Neural cell (in vitro differentiated cells): ENCODE results near the gene CDYL. TPM values are rescaled to one million over a fixed set of nuclear protein-coding genes. Genes with fewer than 3 reads are reported as not detected.

ENCODE experiments used
- H2AFZ ChIP-seq: fragments of 200-600, 300-800 bp; sonication (generic), shearing (Covaris generic); 2 replicates; pipeline ENCODE4 v1.6.0; 2014; ENCODE audit warnings: low read depth, mild to moderate bottlenecking, antibody characterized with exemption, low read length, moderate library complexity
- H3F3A ChIP-seq: fragments of 200-600 bp; shearing (Covaris generic); 2 replicates; pipeline ENCODE4 v1.6.1; 2016; ENCODE audit warnings: mild to moderate bottlenecking, moderate library complexity, mixed read lengths, antibody characterized with exemption, low read length; ENCODE audit not compliant: insufficient read depth, poor library complexity, severe bottlenecking
- H3K27ac ChIP-seq: fragments of 200-600, 300-800 bp; sonication (generic), shearing (Covaris generic); 2 replicates; pipeline ENCODE4 v1.5.1; 2014; ENCODE audit warnings: mild to moderate bottlenecking, low read length, moderate library complexity
- H3K27me3 ChIP-seq: fragments of 300-800, 200-600 bp; sonication (generic), shearing (Covaris generic); 2 replicates; pipeline ENCODE4 v1.6.0; 2014; ENCODE audit warnings: mild to moderate bottlenecking, low read depth, low read length, moderate library complexity; ENCODE audit not compliant: insufficient read depth
- H3K36me3 ChIP-seq: fragments of 300-800, 200-600 bp; sonication (generic), shearing (Covaris generic); 2 replicates; pipeline ENCODE4 v1.5.1; 2014; ENCODE audit warnings: mild to moderate bottlenecking, antibody characterized with exemption, low read length, moderate library complexity; ENCODE audit not compliant: insufficient read depth
- H3K4me2 ChIP-seq: fragments of 300-800, 200-600 bp; sonication (generic), shearing (Covaris generic); 2 replicates; pipeline ENCODE4 v1.6.0; 2014; ENCODE audit warnings: mild to moderate bottlenecking, low read length
- H3K4me3 ChIP-seq: fragments of 300-800, 200-600 bp; sonication (generic), shearing (Covaris generic); 2 replicates; pipeline ENCODE4 v1.5.1; 2014; ENCODE audit warnings: mild to moderate bottlenecking, low read length, moderate library complexity
- H3K79me2 ChIP-seq: fragments of 200-600 bp; shearing (Covaris generic); replicated peaks from 2 replicates; pipeline ENCODE4 v1.6.0; 2014; ENCODE audit warnings: mild to moderate bottlenecking, low read length, moderate library complexity; ENCODE audit not compliant: insufficient read depth
- H3K9ac ChIP-seq: fragments of 300-800, 200-600 bp; sonication (generic), shearing (Covaris generic); 2 replicates; pipeline ENCODE4 v1.6.1; 2016; ENCODE audit warnings: mild to moderate bottlenecking, low read length, mixed read lengths
- H3K9me2 ChIP-seq: fragments of 200-600 bp; shearing (Covaris generic); 2 replicates; pipeline ENCODE4 v1.6.1; 2016; ENCODE audit warnings: mild to moderate bottlenecking, low read length, mixed read lengths; ENCODE audit not compliant: insufficient read depth
- H3K9me3 ChIP-seq: fragments of 200-600, 300-800 bp; sonication (generic), shearing (Covaris generic); 2 replicates; pipeline ENCODE4 v1.6.1; 2016; ENCODE audit warnings: mild to moderate bottlenecking, mixed run types, low read length, moderate library complexity, mixed read lengths
- H4K20me1 ChIP-seq: fragments of 200-600 bp; shearing (Covaris generic); 2 replicates; pipeline ENCODE4 v1.6.1; 2016; ENCODE audit warnings: mild to moderate bottlenecking, mixed run types; ENCODE audit not compliant: insufficient read depth
- CTCF ChIP-seq: fragments of 450-650 bp; IDR thresholded peaks from 2 replicates; pipeline ENCODE4 v1.5.1; 2014; ENCODE audit warnings: antibody characterized with exemption, mild to moderate bottlenecking, moderate library complexity; ENCODE audit not compliant: poor library complexity, severe bottlenecking
- EP300 ChIP-seq: fragments of 450-650 bp; conservative IDR thresholded peaks from 2 replicates; pipeline ENCODE4 v1.6.1; 2014; ENCODE audit warnings: antibody characterized with exemption, mild to moderate bottlenecking, moderate library complexity; ENCODE audit not compliant: poor library complexity, severe bottlenecking
- EZH2 ChIP-seq: fragments of 200-600, 300-800 bp; shearing (Covaris generic), sonication (generic); IDR thresholded peaks from 2 replicates; pipeline ENCODE4 v1.6.1; 2014; ENCODE audit warnings: antibody characterized with exemption, low read length, borderline replicate concordance, mild to moderate bottlenecking; ENCODE audit not compliant: insufficient read depth, poor library complexity, severe bottlenecking
- MXI1 ChIP-seq: fragments of 450-650 bp; conservative IDR thresholded peaks from 2 replicates; pipeline ENCODE4 v1.6.1; 2014; ENCODE audit warnings: antibody characterized with exemption, mild to moderate bottlenecking; ENCODE audit not compliant: poor library complexity, severe bottlenecking
- POLR2AphosphoS5 ChIP-seq: IDR thresholded peaks from 2 replicates; pipeline ENCODE4 v1.6.1; 2012
- RAD21 ChIP-seq: fragments of 450-650 bp; conservative IDR thresholded peaks from 2 replicates; pipeline ENCODE4 v1.6.1; 2014; ENCODE audit warnings: antibody characterized with exemption, mild to moderate bottlenecking, moderate library complexity
- REST ChIP-seq: IDR thresholded peaks from 2 replicates; pipeline ENCODE4 v1.6.1; 2012; ENCODE audit warnings: borderline replicate concordance
- SMC3 ChIP-seq: fragments of 450-650 bp; conservative IDR thresholded peaks from 2 replicates; pipeline ENCODE4 v1.6.1; 2014; ENCODE audit warnings: antibody characterized with exemption, mild to moderate bottlenecking, moderate library complexity; ENCODE audit not compliant: poor library complexity
- TAF1 ChIP-seq: IDR thresholded peaks from 2 replicates; pipeline ENCODE4 v1.6.1; 2012; ENCODE audit warnings: low read depth
- polyA plus RNA-seq: library from polyadenylated mRNA; depleted of rRNA; stranded (reverse); fragments of >200 nt; gene quantifications from 2 replicates; pipeline ENCODE4 v1.2.3, GENCODE V29; 2014

Gene CDYL
- polyA plus RNA-seq, 1 donor from 2014 or later, result 5.2 TPM

- H3K4me3 ChIP-seq, result no peak overlapping the region
- H3K4me2 ChIP-seq, result no peak overlapping the region
- TF ChIP-seq REST (no peak), SMC3 (no peak), RAD21 (no peak), EP300 (no peak), MXI1 (no peak), TAF1 (no peak)
- no peaks in the 10 kb centered on the region for H4K20me1 ChIP-seq
- no peaks in the 10 kb centered on the region for H3K9me3 ChIP-seq
- H3K79me2 ChIP-seq, result peaks cover 15% of the 10 kb centered on the region
- no peaks in the 10 kb centered on the region for H3K27me3 ChIP-seq
- no peaks in the 10 kb centered on the region for H3K9me2 ChIP-seq
- H3K36me3 ChIP-seq, result no peaks in the 10 kb centered on the region
- H2AFZ ChIP-seq, result no peak overlapping the region
- H3F3A ChIP-seq, result no peaks in the 10 kb centered on the region
- no peak overlapping the region for H3K9ac ChIP-seq
- H3K27ac ChIP-seq, result no peak overlapping the region
Observed at GRCh38 chr6:4819706-4820283, 43.6 kb downstream of the CDYL start.

GRCh38 chr6:4820704-4821276 is 44.6 kb downstream of the CDYL start:
- Histone ChIP-seq H3K27me3 (no peaks in the 10 kb centered on the region), H3K9me2 (no peaks in the 10 kb centered on the region), H3K4me3 (no peak overlapping the region), H2AFZ (no peak overlapping the region), H3K27ac (no peak overlapping the region), H3K36me3 (no peaks in the 10 kb centered on the region), H3K9ac (no peak overlapping the region), H3K79me2 (peaks cover 11% of the 10 kb centered on the region), H3K4me2 (no peak overlapping the region), H3F3A (no peaks in the 10 kb centered on the region), H3K9me3 (no peaks in the 10 kb centered on the region), H4K20me1 (no peaks in the 10 kb centered on the region)
- TF ChIP-seq RAD21 (no peak), REST (no peak), CTCF (no peak), MXI1 (no peak), EZH2 (no peak), TAF1 (no peak), SMC3 (no peak), EP300 (no peak), POLR2AphosphoS5 (no peak)
